ENCODE measurements around the gene VDAC1.

DNA sequence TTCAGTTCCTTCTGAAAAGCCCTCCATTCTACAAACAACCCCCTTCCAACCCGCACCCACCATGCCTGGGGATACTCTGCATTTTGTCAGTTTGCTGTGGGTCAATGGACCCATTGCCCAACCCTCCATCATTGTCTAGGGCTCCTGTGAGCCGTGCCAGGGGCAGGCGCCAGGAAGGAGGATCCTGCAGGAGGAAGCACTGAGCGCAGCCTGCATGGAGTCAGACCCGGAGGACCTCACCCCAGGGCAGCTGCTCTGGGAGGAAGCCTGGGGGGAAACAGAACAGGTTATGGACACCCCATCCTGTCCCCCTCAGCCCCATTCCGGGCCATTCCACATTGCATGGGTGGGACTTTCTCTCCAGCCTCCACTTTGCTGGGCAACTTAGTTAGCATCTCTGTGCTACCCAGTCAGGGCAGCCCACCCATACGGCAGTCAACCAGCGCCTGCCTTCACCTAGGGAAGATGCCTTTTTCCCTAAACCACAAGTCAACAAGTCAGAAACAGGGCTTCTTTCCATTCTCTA, 48.6 kb upstream of the VDAC1 start:
- TF ChIP-seq POLR2A (IDR thresholded peaks at IDR 0.05; ENCODE audit: low read depth, low read length) = no peak
- TF ChIP-seq, protein P1, sequence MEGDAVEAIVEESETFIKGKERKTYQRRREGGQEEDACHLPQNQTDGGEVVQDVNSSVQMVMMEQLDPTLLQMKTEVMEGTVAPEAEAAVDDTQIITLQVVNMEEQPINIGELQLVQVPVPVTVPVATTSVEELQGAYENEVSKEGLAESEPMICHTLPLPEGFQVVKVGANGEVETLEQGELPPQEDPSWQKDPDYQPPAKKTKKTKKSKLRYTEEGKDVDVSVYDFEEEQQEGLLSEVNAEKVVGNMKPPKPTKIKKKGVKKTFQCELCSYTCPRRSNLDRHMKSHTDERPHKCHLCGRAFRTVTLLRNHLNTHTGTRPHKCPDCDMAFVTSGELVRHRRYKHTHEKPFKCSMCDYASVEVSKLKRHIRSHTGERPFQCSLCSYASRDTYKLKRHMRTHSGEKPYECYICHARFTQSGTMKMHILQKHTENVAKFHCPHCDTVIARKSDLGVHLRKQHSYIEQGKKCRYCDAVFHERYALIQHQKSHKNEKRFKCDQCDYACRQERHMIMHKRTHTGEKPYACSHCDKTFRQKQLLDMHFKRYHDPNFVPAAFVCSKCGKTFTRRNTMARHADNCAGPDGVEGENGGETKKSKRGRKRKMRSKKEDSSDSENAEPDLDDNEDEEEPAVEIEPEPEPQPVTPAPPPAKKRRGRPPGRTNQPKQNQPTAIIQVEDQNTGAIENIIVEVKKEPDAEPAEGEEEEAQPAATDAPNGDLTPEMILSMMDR (IDR thresholded peaks at IDR 0.05; ENCODE audit: extremely low read depth in 1 of 2, insufficient read depth in 1 of 2, low read depth in 1 of 2, low read length in 2 of 2) = no peak
- no peak for TF ChIP-seq POLR2AphosphoS5 (IDR thresholded peaks at IDR 0.05; ENCODE audit: insufficient read depth, low read depth, low read length)
- TF ChIP-seq EZH2 (IDR thresholded peaks at IDR 0.05; ENCODE audit: borderline replicate concordance, low read depth, low read length, severe bottlenecking) = no peak
- TF ChIP-seq, protein P2, sequence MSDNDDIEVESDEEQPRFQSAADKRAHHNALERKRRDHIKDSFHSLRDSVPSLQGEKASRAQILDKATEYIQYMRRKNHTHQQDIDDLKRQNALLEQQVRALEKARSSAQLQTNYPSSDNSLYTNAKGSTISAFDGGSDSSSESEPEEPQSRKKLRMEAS (IDR thresholded peaks at IDR 0.05; ENCODE audit: insufficient read depth, insufficient read length) = no peak
- TF ChIP-seq JUN (IDR thresholded peaks at IDR 0.05; ENCODE audit: borderline replicate concordance, insufficient read depth, insufficient read length, low read depth) = no peak
- no peak for TF ChIP-seq MYC (IDR thresholded peaks at IDR 0.05; ENCODE audit: low read depth, low read length)

All from endothelial cell of umbilical vein (primary cell).